ENCODE measurements around the gene SPRR5.

The SPRR5 gene

DNA sequence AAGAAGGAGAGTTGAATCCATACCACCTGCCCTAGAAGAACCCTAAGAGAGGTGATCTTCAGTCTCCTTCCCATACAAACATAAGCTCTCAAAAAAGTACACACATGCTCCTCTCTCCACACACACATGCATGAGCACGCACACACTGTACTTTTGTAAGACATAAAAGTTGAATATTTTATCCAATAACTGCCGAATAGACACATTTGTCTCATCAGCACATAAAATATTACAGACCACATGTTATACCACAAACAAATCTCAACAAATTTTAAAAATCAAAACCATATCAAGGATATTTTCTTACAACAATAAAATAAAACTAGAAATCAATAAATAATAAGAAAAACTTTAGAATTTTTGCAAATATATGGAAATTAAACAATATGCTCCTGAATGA is 39.6 kb downstream of the SPRR5 start:
- peak; percentile 80 for FAIRE-seq

- no peak for FAIRE-seq
Measured at GRCh38 chr1:152993186-152993585, 46.2 kb downstream of the SPRR5 start.

GRCh38 chr1:152995842-152996241 is 48.8 kb downstream of the SPRR5 start:
- FAIRE-seq, result no peak

DNA sequence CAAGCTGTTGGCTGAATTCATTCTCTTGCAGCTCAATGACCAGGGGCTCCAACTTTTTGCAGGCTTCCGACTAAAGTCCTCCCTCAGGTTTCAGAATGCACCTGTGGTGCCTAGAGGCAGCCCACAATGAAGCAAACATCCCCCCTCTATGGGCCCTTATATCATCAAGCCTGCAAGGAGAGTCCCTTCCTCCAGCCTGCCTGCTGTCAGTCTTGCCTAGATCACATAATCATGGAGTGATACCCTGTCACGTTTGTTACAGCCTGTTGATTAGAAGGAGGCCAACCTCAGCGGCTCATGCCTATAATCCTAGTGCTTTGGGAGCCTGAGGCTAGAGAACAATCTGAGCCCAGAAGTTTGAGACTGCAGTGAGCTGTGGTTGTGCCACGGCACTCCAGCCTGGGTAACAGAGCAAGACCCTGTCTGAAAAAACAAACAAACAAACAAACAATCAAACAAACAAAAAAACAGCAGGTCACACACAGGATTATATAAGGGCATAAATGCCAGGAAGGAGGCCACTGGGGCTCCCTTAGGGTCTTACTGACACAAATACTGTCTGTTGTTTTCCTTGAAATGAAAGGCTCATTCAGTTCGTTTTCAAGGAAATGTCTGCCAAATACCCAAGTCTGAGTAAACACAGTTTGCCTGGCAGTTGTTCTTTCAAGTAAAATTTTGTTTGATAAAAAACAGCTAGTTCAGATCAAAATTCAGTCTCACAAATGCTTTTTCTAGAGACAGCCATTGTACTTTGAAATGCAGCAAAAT is 49.8 kb downstream of the SPRR5 start:
- FAIRE-seq, result no peak

- no peak for FAIRE-seq
Measured at GRCh38 chr1:152997901-152998300, 50.9 kb downstream of the SPRR5 start.

- no peak for FAIRE-seq
Measured at GRCh38 chr1:152998476-152998875, 51.5 kb downstream of the SPRR5 start.

Data from G401.6 (cell line).